AG04449 (cell line): ENCODE results near the gene GFRA1.

Experiments used
- CTCF ChIA-PET: fragments of 350-600 bp; formaldehyde crosslinking; extraction: SDS; loops from one replicate; lab custom pipeline; 2021; ENCODE audit warnings: antibody characterized with exemption; lab: Yijun Ruan, JAX
- POLR2A ChIA-PET: fragments of 400-600, 350-600 bp; formaldehyde crosslinking; extraction: SDS; loops from one replicate; lab custom pipeline; 2020; ENCODE audit warnings: antibody characterized with exemption, inconsistent platforms; lab: Yijun Ruan, JAX
- DNase-seq: peaks from one replicate; pipeline ENCODE4 v3.0.0-alpha.2; 2010; ENCODE audit warnings: low read depth, low spot score
- H3K4me3 ChIP-seq: 2 replicates; pipeline ENCODE4 v1.5.1; 2011; ENCODE audit warnings: low read depth, mild to moderate bottlenecking, control low read depth, low read length
- TF ChIP-seq, protein P1 (sequence below): IDR thresholded peaks from one replicate; pipeline ENCODE4 v1.5.1; 2011; ENCODE audit warnings: mild to moderate bottlenecking, moderate library complexity, low read length, control low read depth, inconsistent platforms; ENCODE audit not compliant: insufficient read depth; ENCODE audit errors: missing control alignments

GFRA1 gene

DNA sequence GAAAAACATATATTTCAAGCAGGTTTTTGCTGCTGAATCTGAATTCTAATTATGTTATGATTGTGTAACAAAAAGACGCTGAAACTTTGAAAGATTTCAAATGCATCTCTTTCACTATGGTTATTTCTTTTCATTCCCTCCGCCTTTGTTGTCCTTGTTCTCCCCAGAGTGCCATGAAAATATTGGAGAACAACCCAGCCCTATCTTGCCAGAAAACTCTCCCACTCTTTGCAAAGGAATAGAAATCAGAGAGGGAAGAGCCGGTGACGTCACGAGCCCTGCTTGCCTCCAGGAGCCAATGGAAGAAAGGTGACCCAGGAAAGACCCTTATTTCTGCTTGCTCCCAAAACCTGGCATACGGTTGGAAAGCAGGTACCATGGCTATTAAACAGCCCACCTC, 3.4 kb downstream of the GFRA1 start:
- DNase-seq, result no peak
- TF ChIP-seq, protein P1, sequence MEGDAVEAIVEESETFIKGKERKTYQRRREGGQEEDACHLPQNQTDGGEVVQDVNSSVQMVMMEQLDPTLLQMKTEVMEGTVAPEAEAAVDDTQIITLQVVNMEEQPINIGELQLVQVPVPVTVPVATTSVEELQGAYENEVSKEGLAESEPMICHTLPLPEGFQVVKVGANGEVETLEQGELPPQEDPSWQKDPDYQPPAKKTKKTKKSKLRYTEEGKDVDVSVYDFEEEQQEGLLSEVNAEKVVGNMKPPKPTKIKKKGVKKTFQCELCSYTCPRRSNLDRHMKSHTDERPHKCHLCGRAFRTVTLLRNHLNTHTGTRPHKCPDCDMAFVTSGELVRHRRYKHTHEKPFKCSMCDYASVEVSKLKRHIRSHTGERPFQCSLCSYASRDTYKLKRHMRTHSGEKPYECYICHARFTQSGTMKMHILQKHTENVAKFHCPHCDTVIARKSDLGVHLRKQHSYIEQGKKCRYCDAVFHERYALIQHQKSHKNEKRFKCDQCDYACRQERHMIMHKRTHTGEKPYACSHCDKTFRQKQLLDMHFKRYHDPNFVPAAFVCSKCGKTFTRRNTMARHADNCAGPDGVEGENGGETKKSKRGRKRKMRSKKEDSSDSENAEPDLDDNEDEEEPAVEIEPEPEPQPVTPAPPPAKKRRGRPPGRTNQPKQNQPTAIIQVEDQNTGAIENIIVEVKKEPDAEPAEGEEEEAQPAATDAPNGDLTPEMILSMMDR, result no peak
- CTCF ChIA-PET, result no interaction called here
- POLR2A ChIA-PET, result no interaction called here
- no peak overlapping the region for H3K4me3 ChIP-seq

DNA sequence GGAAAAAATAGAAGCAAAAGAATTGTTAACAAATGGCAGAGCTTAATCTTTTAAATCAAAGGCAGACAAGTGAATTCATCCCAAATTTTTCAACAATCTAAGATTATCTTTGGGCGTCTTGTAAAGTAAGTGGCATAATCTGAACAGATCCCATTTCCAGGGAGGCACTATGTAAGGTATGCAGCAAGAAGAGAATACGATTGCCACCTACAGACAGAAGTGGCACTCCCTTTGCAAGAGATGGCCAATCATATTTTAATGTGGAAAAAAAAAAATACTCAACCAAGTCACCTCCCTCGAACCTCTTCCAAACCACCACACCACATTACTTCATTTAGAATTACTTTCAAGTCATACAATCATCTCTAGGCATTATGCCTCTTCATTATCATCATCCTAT, 4.0 kb downstream of the GFRA1 start:
- CTCF ChIA-PET, result no interaction called here
- TF ChIP-seq, protein P1, result no peak
- DNase-seq, result no peak
- POLR2A ChIA-PET, result no interaction called here
- H3K4me3 ChIP-seq, result no peak overlapping the region

DNA sequence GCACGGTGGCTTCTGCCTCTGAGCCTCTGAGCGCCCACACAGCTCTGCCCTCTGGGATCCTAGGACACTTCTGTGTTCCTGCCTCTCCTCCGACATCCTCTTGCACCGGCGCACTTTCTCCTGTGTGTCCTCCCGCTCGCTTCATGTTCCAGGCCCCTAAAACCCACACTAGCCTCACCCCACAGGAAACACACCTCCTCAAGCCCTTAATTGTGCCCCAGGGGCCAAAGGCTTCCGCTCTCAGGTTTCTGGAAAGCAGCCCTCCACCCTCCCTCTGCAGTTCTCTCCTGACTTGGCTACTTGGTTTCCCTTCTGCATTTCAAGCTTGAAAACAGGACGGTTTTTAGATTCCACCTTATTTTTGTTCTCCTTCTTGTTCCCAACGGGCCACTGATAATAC, 7.3 kb downstream of the GFRA1 start:
- ChIA-PET POLR2A (no interaction called here), CTCF (interaction anchor here (0.7 kb wide), 1 partner anchor 466 kb away, joined by 3 read pairs; no protein-coding TSS in a partner anchor)
- no peak for DNase-seq
- no peak overlapping the region for H3K4me3 ChIP-seq
- TF ChIP-seq, protein P1, result no peak

DNA sequence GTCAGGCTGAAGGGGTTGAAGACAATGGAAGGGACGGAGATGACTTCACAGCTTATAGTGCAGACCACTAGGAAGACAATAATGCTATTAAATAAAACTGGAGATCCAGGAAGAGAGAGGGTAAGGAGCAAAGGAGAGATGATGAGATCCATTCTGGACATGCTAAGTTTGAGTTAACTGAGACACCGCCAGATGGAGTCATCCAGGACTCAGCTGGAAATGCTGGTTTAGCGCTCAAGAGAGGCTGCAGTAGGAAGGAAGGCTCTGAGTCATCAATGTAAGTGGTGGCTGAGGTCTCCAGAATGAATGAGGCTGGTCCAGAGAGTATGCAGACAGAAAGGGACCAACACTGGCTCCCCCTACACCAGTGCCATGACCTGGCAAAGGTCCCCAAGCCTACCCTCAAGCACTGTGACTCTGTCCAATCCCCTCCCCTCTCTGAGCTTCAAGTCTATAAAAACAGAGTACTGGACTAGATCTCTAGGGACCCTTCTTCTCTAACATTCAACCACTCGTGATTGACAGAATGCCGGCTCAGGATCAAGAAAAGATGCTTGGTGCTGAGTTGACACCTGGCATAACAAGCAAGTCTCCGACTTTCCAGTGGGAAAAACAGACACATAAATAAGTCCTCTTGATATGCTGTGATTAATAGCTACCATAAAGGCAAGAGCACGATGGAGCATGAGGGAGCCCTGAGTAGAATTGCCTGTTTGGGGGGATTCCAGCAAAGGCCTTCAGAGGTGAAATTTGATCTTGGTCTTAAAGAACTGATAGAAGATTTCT, 8.9 kb downstream of the GFRA1 start:
- TF ChIP-seq, protein P1, result no peak
- no peak for DNase-seq
- CTCF ChIA-PET, result no interaction called here
- no peak overlapping the region for H3K4me3 ChIP-seq
- POLR2A ChIA-PET, result no interaction called here

DNA sequence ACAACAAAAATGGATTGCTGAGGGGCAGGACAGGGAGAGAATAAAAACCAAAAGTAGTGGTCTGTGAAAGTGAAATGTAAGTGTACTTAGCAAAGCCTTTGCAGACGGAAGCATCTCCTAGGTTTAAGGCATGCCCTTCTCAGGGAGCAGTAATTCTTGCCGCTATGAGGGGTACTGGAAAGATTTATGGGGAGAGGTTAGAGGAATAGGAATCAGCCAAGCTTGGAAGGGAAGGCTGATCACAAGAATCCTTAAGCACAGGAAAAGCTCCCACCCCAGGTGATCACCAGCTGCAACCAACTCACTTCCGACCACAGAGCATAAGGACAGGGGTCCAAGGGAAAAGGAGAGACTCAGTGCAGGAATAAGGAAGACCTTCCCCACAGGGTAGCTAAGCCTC, 10.3 kb downstream of the GFRA1 start:
- DNase-seq, result no peak
- TF ChIP-seq, protein P1, result no peak
- H3K4me3 ChIP-seq, result no peak overlapping the region
- CTCF ChIA-PET, result no interaction called here
- POLR2A ChIA-PET, result no interaction called here

DNA sequence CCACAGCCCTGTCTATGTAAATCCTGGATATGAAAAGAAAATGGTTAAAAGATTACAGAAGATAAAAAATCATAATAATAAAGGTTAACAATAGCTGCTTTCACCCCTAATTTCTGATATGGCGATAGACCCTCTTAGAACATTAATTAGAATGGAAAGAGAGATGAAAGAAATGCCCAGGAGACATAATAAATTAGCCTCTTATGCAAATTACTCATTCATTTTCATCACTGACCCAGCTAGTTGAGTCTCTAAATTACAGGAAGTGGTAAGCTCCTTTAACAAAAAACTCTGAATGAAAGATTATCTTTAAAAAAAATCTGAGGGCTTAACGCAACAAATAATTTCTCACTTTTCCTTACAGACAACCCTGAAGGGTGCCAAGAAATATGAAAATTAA, 12.4 kb downstream of the GFRA1 start:
- CTCF ChIA-PET, result interaction anchor here (1.0 kb wide), 1 partner anchor 11 kb away, joined by 4 read pairs; no protein-coding TSS in a partner anchor
- no peak overlapping the region for H3K4me3 ChIP-seq
- TF ChIP-seq, protein P1, result no peak
- no peak for DNase-seq
- POLR2A ChIA-PET, result no interaction called here
